ENCODE measurements around the gene ARMC3. TPM values are rescaled to one million over a fixed set of nuclear protein-coding genes. Genes with fewer than 3 reads are reported as not detected.
"Not testable (repeated sequence)": the region's sequence is repeated elsewhere in the genome, so short reads cannot be mapped to it uniquely, and the experiment has no call there.

The ARMC3 gene
- total RNA-seq, 1 experiment from 2014 or later, result not detected

DNA sequence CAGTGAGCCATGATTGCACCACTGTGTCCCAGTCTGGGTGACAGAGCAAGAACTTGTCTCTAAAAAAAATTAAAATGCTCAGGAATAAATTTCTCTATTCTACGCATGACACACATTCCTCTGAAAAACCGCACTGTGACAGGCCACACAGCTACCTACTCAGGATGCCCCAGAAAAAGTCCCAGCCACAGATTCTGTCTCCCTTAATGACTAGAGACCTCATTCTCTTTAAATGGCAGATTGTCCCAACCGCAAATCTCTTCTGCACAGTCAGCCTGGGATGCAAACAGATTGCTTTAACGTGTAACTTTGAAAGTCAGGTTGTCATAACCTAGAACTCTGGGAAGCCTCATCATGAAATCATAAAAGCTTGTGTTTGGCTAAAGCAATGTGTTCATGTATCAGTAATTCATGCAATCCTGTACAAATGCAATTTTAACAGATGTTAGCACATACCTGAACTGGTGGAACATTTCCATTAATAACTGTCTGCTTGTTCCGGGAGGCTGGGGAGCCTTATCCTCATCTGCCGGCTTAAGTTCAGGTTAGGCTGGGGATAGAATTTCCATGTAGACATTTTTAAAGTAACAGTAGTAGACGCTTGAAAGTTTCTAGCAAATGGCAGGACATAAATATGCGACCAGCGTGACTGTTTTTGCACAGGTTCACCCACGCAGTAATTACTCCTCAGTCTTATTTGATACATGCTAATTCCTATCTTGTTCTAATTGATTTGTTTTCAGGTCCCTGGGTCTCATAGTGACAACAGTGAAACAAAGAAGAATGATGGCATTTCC, 141.4 kb downstream of the ARMC3 start:
- H3K9me3 ChIP-seq (ENCODE audit: low read depth, low read length, poor library complexity, severe bottlenecking), result no peaks in the 10 kb centered on the region
- BruUV-seq (replicated peaks), result no TSS peak
- no peaks in the 10 kb centered on the region for H3K27me3 ChIP-seq (replicated peaks; ENCODE audit: insufficient read depth, low read depth, low read length, poor library complexity)
- ChIA-PET CTCF (no interaction called here), POLR2A (ENCODE audit: low non-redundant PET) (no interaction called here)
- TF ChIP-seq, protein P1, sequence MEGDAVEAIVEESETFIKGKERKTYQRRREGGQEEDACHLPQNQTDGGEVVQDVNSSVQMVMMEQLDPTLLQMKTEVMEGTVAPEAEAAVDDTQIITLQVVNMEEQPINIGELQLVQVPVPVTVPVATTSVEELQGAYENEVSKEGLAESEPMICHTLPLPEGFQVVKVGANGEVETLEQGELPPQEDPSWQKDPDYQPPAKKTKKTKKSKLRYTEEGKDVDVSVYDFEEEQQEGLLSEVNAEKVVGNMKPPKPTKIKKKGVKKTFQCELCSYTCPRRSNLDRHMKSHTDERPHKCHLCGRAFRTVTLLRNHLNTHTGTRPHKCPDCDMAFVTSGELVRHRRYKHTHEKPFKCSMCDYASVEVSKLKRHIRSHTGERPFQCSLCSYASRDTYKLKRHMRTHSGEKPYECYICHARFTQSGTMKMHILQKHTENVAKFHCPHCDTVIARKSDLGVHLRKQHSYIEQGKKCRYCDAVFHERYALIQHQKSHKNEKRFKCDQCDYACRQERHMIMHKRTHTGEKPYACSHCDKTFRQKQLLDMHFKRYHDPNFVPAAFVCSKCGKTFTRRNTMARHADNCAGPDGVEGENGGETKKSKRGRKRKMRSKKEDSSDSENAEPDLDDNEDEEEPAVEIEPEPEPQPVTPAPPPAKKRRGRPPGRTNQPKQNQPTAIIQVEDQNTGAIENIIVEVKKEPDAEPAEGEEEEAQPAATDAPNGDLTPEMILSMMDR (conservative IDR thresholded peaks at IDR 0.05; ENCODE audit: low read depth, low read length), result no peak
- no peak for TF ChIP-seq EZH2 (IDR thresholded peaks at IDR 0.05; ENCODE audit: borderline replicate concordance, low read depth, low read length, poor library complexity, severe bottlenecking)
- H3K36me3 ChIP-seq (ENCODE audit: insufficient read depth, low read length, poor library complexity, severe bottlenecking), result no peaks in the 10 kb centered on the region
- no peaks in the 10 kb centered on the region for H3K4me1 ChIP-seq (ENCODE audit: insufficient read depth, low read length, poor library complexity, severe bottlenecking)
- no peak overlapping the region for H3K4me3 ChIP-seq (ENCODE audit: low read depth, low read length, poor library complexity, severe bottlenecking)
- intact Hi-C loops (cut with micrococcal nuclease; ENCODE audit: unreplicated experiment), result loop anchor here (5.0 to 10.0 kb wide), 3 partner anchors 82 to 1077 kb away; no protein-coding TSS in a partner anchor
- DNase-seq (ENCODE audit: low spot score), result no peak
- no peak overlapping the region for H3K27ac ChIP-seq (ENCODE audit: low read depth, low read length, poor library complexity, severe bottlenecking)

DNA sequence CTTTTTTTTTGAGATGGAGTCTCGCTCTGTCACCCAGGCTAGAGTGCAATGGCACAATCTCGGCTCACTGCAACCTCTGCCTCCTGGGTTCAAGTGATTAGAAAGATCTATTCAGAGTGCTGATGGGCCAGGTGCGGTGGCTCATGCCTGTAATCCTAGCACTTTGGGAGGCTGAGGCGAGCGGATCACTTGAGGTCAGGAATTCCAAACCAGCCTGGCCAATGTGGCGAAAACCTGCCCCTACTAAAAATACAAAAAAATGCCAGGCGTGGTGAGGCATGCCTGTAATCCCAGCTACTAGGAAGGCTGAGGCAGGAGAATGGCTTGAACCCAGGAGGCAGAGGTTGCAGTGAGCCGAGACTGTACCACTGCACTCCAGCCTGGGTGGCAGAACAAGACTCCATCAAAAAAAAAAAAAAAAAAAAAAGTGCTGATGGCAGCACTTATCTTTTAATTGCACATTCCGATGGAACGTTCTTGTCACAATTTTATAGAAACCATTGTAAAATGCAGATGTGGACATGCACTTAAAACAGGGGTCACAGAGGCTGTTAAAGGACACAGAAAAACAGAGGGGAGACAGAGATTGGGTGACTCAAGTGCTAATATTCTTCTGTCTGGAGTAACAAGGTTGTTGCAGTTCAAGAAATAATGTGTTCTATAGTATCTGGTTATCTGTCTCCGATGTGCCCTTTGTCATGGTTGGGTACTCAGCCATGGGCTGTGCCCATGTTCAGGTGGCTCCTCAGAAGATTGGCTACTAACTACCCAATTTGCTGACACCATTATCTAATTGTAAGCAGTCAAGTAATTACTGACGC, 142.4 kb downstream of the ARMC3 start:
- POLR2A ChIA-PET (ENCODE audit: low non-redundant PET); BruUV-seq (replicated peaks); H3K4me3 ChIP-seq (ENCODE audit: low read depth, low read length, poor library complexity, severe bottlenecking); intact Hi-C loops (cut with micrococcal nuclease; ENCODE audit: unreplicated experiment); H3K27me3 ChIP-seq (replicated peaks; ENCODE audit: insufficient read depth, low read depth, low read length, poor library complexity); H3K36me3 ChIP-seq (ENCODE audit: insufficient read depth, low read length, poor library complexity, severe bottlenecking); DNase-seq (ENCODE audit: low spot score); CTCF ChIA-PET; H3K27ac ChIP-seq (ENCODE audit: low read depth, low read length, poor library complexity, severe bottlenecking); H3K9me3 ChIP-seq (ENCODE audit: low read depth, low read length, poor library complexity, severe bottlenecking); H3K4me1 ChIP-seq (ENCODE audit: insufficient read depth, low read length, poor library complexity, severe bottlenecking): not testable (repeated sequence)

DNA sequence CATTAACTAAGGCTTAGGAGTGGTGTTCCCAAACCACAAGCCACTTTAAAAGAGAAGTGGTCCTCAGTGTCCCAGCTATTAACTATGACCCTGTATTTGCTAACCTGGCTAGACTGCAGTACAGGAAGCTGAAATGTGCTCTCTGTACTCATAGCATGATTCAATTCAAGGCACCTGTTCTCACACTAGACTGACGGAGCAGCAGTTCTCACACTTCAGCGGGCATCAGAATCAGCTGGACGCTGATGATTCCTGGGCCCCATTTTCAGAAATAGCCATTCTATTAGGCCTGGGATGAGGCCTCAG, 143.0 kb downstream of the ARMC3 start:
- no peaks in the 10 kb centered on the region for H3K4me1 ChIP-seq (ENCODE audit: insufficient read depth, low read length, poor library complexity, severe bottlenecking)
- no peak overlapping the region for H3K4me3 ChIP-seq (ENCODE audit: low read depth, low read length, poor library complexity, severe bottlenecking)
- no peaks in the 10 kb centered on the region for H3K36me3 ChIP-seq (ENCODE audit: insufficient read depth, low read length, poor library complexity, severe bottlenecking)
- no peak overlapping the region for H3K27ac ChIP-seq (ENCODE audit: low read depth, low read length, poor library complexity, severe bottlenecking)
- BruUV-seq (replicated peaks), result no TSS peak
- no peaks in the 10 kb centered on the region for H3K9me3 ChIP-seq (ENCODE audit: low read depth, low read length, poor library complexity, severe bottlenecking)
- intact Hi-C loops (cut with micrococcal nuclease; ENCODE audit: unreplicated experiment), result no loop called here
- ChIA-PET POLR2A (ENCODE audit: low non-redundant PET) (no interaction called here), CTCF (no interaction called here)
- H3K27me3 ChIP-seq (replicated peaks; ENCODE audit: insufficient read depth, low read depth, low read length, poor library complexity), result no peaks in the 10 kb centered on the region
- no peak for DNase-seq (ENCODE audit: low spot score)
- TF ChIP-seq, protein P1 (conservative IDR thresholded peaks at IDR 0.05; ENCODE audit: low read depth, low read length), result no peak
- TF ChIP-seq EZH2 (IDR thresholded peaks at IDR 0.05; ENCODE audit: borderline replicate concordance, low read depth, low read length, poor library complexity, severe bottlenecking), result no peak

DNA sequence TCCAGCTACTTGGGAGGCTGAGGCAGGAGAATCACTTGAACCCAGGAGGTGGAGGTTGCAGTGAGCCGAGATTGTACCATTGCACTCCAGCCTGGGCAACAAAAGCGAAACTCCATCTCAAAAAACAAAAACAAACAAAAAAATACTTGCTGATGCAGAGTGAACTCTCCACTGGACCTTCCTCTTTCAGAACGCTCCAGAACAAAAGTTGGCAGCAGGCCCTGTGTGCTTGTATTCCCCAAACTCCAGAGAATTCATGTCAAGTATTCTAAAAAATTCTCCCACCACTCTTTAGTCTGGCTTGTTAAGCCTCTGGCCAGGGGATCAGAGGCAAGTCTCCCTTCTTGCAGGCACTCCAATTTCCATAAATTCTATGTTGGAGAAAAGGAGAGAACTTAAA, 144.7 kb downstream of the ARMC3 start:
- H3K36me3 ChIP-seq (ENCODE audit: insufficient read depth, low read length, poor library complexity, severe bottlenecking); H3K4me3 ChIP-seq (ENCODE audit: low read depth, low read length, poor library complexity, severe bottlenecking); CTCF ChIA-PET; DNase-seq (ENCODE audit: low spot score); intact Hi-C loops (cut with micrococcal nuclease; ENCODE audit: unreplicated experiment); BruUV-seq (replicated peaks); H3K27ac ChIP-seq (ENCODE audit: low read depth, low read length, poor library complexity, severe bottlenecking); H3K27me3 ChIP-seq (replicated peaks; ENCODE audit: insufficient read depth, low read depth, low read length, poor library complexity); H3K4me1 ChIP-seq (ENCODE audit: insufficient read depth, low read length, poor library complexity, severe bottlenecking); H3K9me3 ChIP-seq (ENCODE audit: low read depth, low read length, poor library complexity, severe bottlenecking); POLR2A ChIA-PET (ENCODE audit: low non-redundant PET): not testable (repeated sequence)

Data from A673 (cell line).